ENCODE measurements around the gene LHX3.

DNA sequence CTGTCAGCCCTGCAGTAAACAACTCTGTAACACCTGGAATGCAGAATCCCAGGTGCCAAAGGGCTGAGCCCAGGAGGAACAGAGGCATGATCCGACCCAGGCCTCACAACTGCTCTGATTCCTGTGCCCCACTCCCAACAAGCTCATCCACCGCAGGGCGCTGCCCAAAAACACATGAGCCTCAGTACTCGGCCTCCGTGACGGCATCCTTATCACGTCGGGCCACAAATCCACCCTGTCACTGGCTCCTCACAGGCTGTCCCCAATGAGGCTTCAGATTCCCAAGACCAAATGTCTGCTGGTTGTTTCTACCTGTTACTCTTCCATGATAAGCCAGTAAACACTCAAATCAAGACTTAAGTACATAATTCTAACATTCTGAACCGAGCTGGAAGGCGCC, 25.4 kb upstream of the LHX3 start:
- TF ChIP-seq, protein P1, sequence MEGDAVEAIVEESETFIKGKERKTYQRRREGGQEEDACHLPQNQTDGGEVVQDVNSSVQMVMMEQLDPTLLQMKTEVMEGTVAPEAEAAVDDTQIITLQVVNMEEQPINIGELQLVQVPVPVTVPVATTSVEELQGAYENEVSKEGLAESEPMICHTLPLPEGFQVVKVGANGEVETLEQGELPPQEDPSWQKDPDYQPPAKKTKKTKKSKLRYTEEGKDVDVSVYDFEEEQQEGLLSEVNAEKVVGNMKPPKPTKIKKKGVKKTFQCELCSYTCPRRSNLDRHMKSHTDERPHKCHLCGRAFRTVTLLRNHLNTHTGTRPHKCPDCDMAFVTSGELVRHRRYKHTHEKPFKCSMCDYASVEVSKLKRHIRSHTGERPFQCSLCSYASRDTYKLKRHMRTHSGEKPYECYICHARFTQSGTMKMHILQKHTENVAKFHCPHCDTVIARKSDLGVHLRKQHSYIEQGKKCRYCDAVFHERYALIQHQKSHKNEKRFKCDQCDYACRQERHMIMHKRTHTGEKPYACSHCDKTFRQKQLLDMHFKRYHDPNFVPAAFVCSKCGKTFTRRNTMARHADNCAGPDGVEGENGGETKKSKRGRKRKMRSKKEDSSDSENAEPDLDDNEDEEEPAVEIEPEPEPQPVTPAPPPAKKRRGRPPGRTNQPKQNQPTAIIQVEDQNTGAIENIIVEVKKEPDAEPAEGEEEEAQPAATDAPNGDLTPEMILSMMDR (IDR thresholded peaks at IDR 0.05): no peak
- TF ChIP-seq POLR2A (IDR thresholded peaks at IDR 0.05): no peak

Measured in stomach (tissue), 4 donors.